ENCODE results near the gene EIF3I. TPM values are rescaled to one million over a fixed set of nuclear protein-coding genes. Genes with fewer than 3 reads are reported as not detected.

The EIF3I gene
- 100 to 1,000 TPM; 220 to 244 TPM for total RNA-seq

DNA sequence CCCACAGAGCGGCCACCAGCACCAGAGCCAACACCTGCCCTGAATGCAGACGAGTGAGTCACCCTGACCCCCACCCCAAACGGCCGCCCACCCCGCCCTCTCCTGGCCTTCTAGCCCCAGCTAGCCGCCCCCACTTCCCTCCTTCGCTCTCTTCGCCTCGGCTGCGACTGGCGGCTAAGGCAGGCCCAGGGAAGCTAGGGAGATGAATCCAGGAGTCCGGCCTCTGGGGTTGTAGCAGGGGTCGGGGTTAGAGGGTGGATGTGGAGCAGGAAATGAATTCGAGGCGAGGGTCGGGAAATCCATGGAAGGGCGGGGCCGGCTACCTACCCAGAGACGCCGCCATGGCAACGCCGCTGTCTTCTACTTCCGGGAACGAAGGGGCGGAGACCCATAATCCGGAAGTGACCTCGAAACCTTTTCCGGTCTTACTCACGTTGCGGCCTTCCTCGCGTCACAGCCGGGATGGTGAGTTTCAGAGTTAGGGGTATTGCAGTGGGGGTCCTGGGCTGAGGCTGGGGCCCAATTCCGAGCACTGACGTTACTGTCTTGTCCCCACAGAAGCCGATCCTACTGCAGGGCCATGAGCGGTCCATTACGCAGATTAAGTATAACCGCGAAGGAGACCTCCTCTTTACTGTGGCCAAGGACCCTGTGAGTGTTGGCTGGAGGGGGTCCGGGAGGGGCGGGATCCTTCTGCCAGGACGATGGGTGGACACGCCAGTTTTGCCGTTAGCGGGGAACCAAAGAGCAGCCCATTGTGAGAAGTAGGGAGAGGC, at the start of gene EIF3I, which contains the start of gene TMEM234:
EIF3I (plus strand) TSS at position 428 of the 776 bp plus-strand sequence; CDS start at position 463, 35 bp downstream.
TMEM234 (minus strand) TSS at position 374 of the 776 bp plus-strand sequence; CDS start at position 343, 31 bp downstream.
- Mint-ChIP-seq H3K4me1 (ENCODE audit: low read depth in 2 of 2) (peaks cover 20 to 25% of the 10 kb centered on the region in 2 donors), H3K27me3 (no peaks in the 10 kb centered on the region), H3K9me3 (no peaks in the 10 kb centered on the region), H3K27ac (peak within 1 kb of the TSS; percentile 86 to 95), H3K36me3 (peaks cover 4% of the 10 kb centered on the region), H3K4me3 (peak within 1 kb of the TSS; percentile 90)
- DNase-seq (ENCODE audit: low spot score) (peak; percentile 93), ATAC-seq (peak; percentile 95 to 97)

DNA sequence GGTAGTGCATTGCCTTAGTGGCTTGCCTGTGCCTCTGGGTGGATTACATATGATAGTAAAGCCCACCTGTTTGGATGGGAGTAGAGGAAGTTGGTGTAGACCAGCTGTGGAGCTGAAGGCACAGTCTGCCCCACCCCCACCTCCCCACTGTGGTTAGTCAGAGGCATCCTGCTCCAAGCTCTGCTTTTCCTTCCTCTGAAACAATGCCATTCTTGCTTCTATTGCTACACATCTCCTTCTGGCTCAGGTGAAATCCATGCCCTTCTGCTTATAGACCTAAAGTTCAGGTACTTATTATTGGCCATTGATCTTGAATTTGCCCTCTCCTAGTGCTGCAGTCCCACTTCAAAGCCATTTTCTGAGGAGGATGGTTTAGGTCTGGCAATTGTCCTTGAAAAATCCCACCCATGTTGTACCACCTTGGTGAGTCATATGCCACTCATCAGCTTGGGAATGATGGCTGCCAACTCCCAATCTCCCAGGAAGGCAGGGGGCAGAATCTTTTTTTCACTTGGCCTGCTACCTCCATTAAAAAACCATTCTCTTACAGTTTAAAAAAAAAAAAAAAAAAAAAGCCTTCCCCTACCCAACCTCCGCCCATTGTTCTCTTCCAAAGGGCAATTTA, 49.5 kb upstream of the EIF3I start:
- DNase-seq (ENCODE audit: low spot score), result no peak
- peaks cover 0 to 5% of the 10 kb centered on the region in 2 donors for H3K4me1 Mint-ChIP-seq (ENCODE audit: low read depth in 2 of 2)
- no peaks in the 10 kb centered on the region for H3K27me3 Mint-ChIP-seq
- H3K27ac Mint-ChIP-seq, result no peak overlapping the region
- H3K36me3 Mint-ChIP-seq, result peaks cover 15% of the 10 kb centered on the region
- ATAC-seq, result no peak
- no peaks in the 10 kb centered on the region for H3K9me3 Mint-ChIP-seq
- no peak overlapping the region for H3K4me3 Mint-ChIP-seq

DNA sequence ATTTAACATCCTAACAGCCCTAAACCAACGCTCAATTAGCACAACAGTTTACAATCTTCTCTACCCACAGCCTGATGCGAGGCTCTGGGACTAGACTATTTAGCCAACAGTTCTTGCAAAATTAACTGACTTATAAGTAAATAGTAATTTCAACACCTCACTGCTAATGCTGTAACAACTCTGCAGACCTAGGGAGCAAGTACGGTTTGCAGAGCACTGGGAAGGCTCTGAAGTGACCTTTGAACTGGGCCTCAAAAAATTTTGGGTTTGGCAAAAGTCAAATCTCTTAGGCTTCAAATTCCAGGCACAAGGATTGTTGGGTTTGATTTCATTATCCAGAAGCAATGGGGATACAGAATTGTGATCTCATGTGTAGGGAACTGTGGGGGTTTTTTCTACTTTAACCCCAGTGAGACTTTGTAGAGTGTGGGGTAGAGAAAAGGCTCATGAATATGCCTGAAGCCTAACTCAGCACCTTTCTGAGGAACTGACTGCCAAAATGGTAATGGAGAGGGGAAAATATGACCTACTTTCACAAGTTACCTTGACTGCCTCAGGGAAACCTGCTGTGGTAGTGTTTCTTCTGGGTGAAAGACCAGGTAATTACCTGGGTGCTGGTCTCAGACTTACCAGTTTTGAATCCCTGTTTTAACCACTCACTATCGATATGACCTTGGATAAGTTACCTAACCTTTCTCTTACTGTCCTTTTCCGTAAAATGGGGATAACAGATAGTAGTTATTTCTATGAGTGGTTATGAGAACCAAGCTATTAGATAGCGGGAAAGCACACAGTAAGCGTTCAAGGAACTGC, 43.6 kb upstream of the EIF3I start:
- DNase-seq (ENCODE audit: low spot score) (no peak), ATAC-seq (no peak)
- peaks cover 28 to 33% of the 10 kb centered on the region in 2 donors for H3K4me1 Mint-ChIP-seq (ENCODE audit: low read depth in 2 of 2)
- H3K36me3 Mint-ChIP-seq, result peaks cover 17% of the 10 kb centered on the region
- H3K27ac Mint-ChIP-seq, result peak overlapping the region; percentile 98 to 99
- H3K9me3 Mint-ChIP-seq, result no peaks in the 10 kb centered on the region
- H3K27me3 Mint-ChIP-seq, result no peaks in the 10 kb centered on the region
- peak overlapping the region; percentile 88 for H3K4me3 Mint-ChIP-seq

DNA sequence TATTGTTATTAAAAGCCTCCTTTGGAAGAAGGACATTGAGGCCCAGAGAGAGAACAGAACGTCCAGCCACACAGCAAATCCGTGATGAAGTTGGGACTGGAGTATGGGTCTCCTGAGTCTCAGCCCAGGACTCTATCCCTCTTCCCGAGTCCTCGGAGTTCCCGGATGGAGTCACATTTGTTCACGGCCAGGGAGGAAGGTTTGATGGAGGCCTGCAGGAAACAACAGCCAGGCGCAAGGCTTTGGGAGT, 43.1 kb upstream of the EIF3I start:
- peaks cover 32 to 37% of the 10 kb centered on the region in 2 donors for H3K4me1 Mint-ChIP-seq (ENCODE audit: low read depth in 2 of 2)
- DNase-seq (ENCODE audit: low spot score) (no peak), ATAC-seq (no peak)
- H3K27me3 Mint-ChIP-seq, result no peaks in the 10 kb centered on the region
- H3K27ac Mint-ChIP-seq, result peak overlapping the region; percentile 98 to 99
- H3K4me3 Mint-ChIP-seq, result peak overlapping the region; percentile 88
- H3K36me3 Mint-ChIP-seq, result peaks cover 20% of the 10 kb centered on the region
- no peaks in the 10 kb centered on the region for H3K9me3 Mint-ChIP-seq

DNA sequence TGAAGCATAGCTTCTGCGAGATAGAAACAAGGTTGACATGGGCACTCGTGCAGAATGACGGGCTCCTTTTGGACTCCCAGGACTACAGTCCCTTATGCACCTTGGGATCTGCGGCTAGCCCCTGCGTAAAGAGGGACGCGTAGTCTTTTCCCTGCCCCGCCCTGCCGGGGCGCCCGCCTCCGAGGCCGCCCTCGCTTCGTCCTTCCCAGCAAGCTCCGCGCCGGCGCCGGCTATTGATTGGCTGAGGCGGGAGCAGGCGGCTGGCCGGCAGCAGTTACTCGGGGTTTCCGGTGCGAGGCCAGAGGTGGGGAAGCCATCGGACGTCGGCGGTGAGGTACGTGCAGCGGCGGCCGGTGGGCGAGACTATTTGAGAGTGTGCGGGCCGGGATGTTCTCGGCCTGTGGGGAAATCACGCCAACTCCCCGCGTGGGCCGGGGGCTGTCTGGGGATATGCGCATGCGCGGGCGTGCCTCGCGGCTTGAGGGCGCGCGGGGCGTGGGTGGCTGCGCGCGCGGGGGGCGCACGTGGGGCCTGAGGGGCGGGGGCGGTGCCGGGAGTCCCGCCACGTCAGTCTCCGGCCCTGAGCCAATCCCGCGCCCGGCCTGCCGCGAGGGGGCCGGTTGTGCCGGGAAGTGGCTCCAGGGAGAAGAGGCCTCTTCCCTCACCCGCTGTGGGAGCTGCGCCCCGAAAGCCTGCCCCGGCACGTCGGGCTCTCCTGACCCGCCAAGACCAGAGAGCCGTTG, 42.6 kb upstream of the EIF3I start, which contains the start of gene TXLNA:
TXLNA (plus strand) TSS at position 233 of the 743 bp plus-strand sequence. CDS start 671 bp downstream, outside the sequence.
- Mint-ChIP-seq H3K27me3 (no peaks in the 10 kb centered on the region), H3K36me3 (peaks cover 25% of the 10 kb centered on the region), H3K9me3 (no peaks in the 10 kb centered on the region), H3K4me3 (peak within 1 kb of the TSS; percentile 88), H3K4me1 (ENCODE audit: low read depth in 2 of 2) (peaks cover 37 to 42% of the 10 kb centered on the region in 2 donors), H3K27ac (peak within 1 kb of the TSS; percentile 98 to 99)
- peak; percentile 93 to 95 for ATAC-seq
- DNase-seq (ENCODE audit: low spot score), result peak; percentile 97

DNA sequence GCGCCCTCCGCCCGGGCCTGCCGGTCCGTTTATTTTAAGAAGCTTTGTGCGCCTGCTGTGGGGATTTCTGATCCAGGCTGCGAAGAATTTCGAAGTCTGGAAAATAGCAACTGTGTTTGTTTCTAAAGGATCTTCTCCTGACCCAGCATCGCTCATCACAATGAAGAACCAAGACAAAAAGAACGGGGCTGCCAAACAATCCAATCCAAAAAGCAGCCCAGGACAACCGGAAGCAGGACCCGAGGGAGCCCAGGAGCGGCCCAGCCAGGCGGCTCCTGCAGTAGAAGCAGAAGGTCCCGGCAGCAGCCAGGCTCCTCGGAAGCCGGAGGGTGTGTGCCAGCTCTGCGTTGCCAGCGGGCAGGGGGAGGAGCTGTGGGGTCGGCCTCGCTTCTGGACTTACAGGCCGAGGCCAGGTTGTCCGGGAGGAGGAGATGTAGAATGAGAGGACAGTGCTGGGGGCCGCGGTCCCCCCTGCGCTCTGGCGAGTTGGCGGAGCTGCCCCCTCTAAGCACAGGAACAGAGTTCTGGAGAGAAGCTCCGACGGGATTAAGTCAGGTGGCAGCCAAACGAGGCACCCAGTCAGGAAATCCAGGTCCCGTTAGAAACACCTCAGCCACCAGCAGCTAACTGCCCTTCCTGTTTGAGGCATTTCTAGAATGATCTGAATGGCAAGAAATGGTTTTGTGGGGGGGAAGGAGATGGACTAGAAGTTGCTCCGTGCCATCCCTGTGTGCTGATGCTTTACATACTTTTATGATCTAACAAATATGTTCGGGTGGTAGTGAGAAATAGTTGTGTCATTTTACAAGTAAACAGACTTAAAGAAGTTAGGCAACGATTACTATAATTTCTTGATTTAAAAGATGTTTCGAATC, 41.8 kb upstream of the EIF3I start:
- Mint-ChIP-seq H3K4me1 (ENCODE audit: low read depth in 2 of 2) (peaks cover 41 to 46% of the 10 kb centered on the region in 2 donors), H3K27ac (peak overlapping the region; percentile 98 to 99), H3K36me3 (peaks cover 31% of the 10 kb centered on the region), H3K9me3 (no peaks in the 10 kb centered on the region), H3K4me3 (peak overlapping the region; percentile 88), H3K27me3 (no peaks in the 10 kb centered on the region)
- no peak for DNase-seq (ENCODE audit: low spot score)
- ATAC-seq, result peak; percentile 3 to 43

DNA sequence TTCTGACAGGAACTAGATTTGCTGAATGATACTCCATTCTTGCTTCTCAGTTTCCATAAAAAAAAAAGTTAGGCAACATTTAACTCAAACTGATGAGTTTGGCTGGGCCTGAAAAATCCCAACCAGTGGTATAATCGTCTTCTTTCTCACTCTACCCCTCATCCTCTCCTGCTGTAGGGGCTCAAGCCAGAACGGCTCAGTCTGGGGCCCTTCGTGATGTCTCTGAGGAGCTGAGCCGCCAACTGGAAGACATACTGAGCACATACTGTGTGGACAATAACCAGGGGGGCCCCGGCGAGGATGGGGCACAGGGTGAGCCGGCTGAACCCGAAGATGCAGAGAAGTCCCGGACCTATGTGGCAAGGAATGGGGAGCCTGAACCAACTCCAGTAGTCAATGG, 41.1 kb upstream of the EIF3I start:
- Mint-ChIP-seq H3K9me3 (no peaks in the 10 kb centered on the region), H3K36me3 (peaks cover 35% of the 10 kb centered on the region), H3K4me1 (ENCODE audit: low read depth in 2 of 2) (peaks cover 45 to 49% of the 10 kb centered on the region in 2 donors), H3K27me3 (no peaks in the 10 kb centered on the region), H3K27ac (peak overlapping the region; percentile 98 to 99), H3K4me3 (peak overlapping the region; percentile 88)
- no peak for DNase-seq (ENCODE audit: low spot score)
- ATAC-seq, result no peak

DNA sequence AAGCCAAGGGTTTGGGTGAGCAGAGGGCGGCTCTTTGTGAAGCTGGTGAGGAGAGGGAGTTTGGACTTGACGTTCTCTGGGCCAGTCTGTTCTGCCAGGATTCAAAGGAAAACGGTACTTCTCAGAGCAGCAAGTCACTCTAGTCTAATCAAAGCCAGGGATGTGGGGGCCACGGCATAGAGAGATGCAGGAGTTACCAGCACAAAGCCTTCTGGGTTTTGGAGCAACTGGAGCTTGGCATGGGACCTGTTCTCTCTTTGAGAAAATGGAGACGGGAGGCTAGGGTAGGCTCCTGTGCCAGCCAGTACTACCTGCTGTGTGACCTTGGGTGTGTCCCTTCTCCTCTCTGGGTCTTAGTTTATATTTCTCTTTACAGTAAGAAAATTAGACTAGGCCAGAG, 40.6 kb upstream of the EIF3I start:
- Mint-ChIP-seq H3K4me3 (peak overlapping the region; percentile 88), H3K27ac (peak overlapping the region; percentile 98 to 99), H3K27me3 (no peaks in the 10 kb centered on the region), H3K36me3 (peaks cover 40% of the 10 kb centered on the region), H3K4me1 (ENCODE audit: low read depth in 2 of 2) (peaks cover 50 to 54% of the 10 kb centered on the region in 2 donors), H3K9me3 (no peaks in the 10 kb centered on the region)
- ATAC-seq (no peak), DNase-seq (ENCODE audit: low spot score) (no peak)

DNA sequence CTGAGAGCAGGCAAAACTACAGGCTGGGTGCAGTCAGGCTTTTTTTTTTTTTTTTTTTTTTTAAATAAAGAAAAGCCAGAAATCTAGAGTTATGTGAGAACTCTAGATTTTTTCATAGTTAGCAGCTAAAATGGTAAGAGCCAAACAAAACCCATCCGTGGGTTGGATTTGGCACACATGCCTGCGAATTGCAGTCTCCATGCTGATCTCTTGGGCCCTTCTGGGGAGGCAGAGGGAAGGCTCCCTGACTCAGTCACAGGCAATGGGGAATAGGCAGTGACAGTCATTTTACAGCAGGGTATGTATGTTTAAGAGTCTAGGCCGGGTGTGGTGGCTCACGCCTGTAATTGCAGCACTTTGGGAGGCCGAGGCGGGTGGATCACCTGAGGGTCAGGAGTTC, 40.1 kb upstream of the EIF3I start:
- Mint-ChIP-seq H3K36me3 (peaks cover 42% of the 10 kb centered on the region), H3K4me1 (ENCODE audit: low read depth in 2 of 2) (peaks cover 52 to 55% of the 10 kb centered on the region in 2 donors), H3K27ac (peak overlapping the region in 1 of 2 donors; percentile 99), H3K4me3 (peak overlapping the region; percentile 65), H3K9me3 (no peaks in the 10 kb centered on the region), H3K27me3 (no peaks in the 10 kb centered on the region)
- no peak for DNase-seq (ENCODE audit: low spot score)
- ATAC-seq, result no peak

DNA sequence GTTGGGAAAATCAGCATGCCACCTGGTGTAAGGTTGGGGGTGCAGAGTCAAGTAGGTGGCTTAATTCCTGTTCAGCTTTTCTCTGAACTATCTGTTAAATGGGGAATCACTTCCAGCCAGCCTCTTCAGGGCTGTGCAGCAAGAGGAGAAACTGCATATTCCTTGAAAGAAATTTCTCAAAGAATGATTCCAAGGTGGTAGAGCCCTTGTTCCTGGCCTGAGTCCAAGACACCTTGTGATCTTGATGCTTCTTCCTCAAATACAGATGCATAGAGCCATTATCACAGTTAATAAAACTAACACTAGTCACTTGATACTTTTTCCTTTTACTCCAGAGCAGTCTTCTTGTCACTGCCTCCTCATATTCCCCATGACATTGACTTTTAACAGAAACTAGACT, 37.6 kb upstream of the EIF3I start:
- no peak for ATAC-seq
- Mint-ChIP-seq H3K27me3 (no peaks in the 10 kb centered on the region), H3K27ac (no peak overlapping the region), H3K4me1 (ENCODE audit: low read depth in 2 of 2) (peaks cover 49 to 52% of the 10 kb centered on the region in 2 donors), H3K9me3 (no peaks in the 10 kb centered on the region), H3K4me3 (peak overlapping the region; percentile 70), H3K36me3 (peaks cover 51% of the 10 kb centered on the region)
- no peak for DNase-seq (ENCODE audit: low spot score)

DNA sequence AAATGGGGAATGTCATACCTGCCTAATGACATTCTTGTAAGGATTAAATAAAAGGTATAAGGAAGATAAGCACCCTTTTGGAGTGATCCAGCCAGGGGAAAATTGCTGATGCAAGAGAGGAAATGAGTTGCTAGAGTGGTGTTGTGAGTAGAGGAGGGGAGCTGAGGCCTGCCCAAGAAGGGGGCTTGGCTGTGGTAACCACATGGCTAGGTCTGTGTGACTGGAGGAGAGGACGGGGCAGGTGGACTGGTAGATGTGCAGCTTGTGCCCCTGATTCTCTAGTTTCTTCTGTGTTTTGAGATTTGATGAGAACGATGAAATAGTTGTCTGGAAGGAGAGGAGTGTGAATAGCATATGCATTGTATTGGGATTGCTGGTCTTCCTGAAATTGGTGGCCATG, 36.1 kb upstream of the EIF3I start:
- ATAC-seq (no peak), DNase-seq (ENCODE audit: low spot score) (no peak)
- Mint-ChIP-seq H3K27me3 (no peaks in the 10 kb centered on the region), H3K4me1 (ENCODE audit: low read depth in 2 of 2) (peaks cover 38 to 41% of the 10 kb centered on the region in 2 donors), H3K36me3 (peaks cover 44% of the 10 kb centered on the region), H3K9me3 (no peaks in the 10 kb centered on the region), H3K27ac (peak overlapping the region; percentile 55 to 65), H3K4me3 (peak overlapping the region; percentile 50)

DNA sequence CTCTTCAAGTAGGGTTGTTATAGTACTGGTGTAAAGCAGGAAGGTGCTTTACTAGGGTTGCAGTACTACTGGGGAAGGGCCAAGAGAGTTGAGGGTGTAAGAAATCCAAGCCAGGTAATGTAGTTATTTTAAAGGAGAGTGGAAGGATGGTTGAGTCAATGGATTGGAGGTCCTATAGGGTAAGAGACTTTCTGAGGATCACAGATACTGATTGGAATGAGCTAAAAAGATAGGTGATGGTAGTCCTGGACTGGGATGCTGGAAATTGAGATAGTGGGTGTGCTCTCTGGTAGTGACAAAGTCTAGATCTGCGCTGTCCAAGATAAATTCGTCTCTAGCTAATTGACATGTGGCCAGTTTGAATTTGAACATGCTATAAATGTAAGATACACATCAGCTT, 35.7 kb upstream of the EIF3I start:
- ATAC-seq (no peak), DNase-seq (ENCODE audit: low spot score) (no peak)
- H3K27me3 Mint-ChIP-seq, result no peaks in the 10 kb centered on the region
- peak overlapping the region; percentile 55 to 65 for H3K27ac Mint-ChIP-seq
- peaks cover 42% of the 10 kb centered on the region for H3K36me3 Mint-ChIP-seq
- H3K4me3 Mint-ChIP-seq, result peak overlapping the region; percentile 50
- H3K4me1 Mint-ChIP-seq (ENCODE audit: low read depth in 2 of 2), result peaks cover 33 to 37% of the 10 kb centered on the region in 2 donors
- H3K9me3 Mint-ChIP-seq, result no peaks in the 10 kb centered on the region

Measured in natural killer cell treated with Interleukin-12 subunit alpha and Interleukin-12 subunit beta and Interleukin-15 and Interleukin-18, amount 100 ng/mL, for 72 hours (primary cell).